ENCODE measurements around the gene LRRK1. TPM values are rescaled to one million over a fixed set of nuclear protein-coding genes. Genes with fewer than 3 reads are reported as not detected.

Gene LRRK1
- total RNA-seq, 2 experiments from 2014 or later, result 1.2 to 1.9 TPM

DNA sequence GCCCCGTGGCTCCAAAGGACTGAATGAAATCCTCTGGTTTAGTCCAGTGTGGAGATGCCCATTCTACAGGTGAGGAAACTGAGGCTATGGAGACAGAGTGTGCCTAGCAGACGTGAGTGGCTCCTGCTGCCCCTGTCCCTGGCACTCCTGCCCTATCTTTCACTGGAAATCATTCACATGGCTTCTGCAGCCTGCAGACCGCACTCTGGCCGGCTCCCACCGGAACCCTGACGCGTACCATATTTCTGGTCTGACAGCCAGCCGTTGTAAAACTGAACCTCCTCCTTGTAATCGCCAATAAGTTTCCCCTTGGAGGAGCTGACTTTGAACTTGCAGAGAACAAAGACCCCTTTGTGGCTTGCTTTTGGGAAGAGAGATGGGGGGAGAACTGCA lies 196.2 kb downstream of the LRRK1 start:
- H3K36me3 Mint-ChIP-seq, result no peaks in the 10 kb centered on the region
- H3K4me3 Mint-ChIP-seq, result no peak overlapping the region
- peaks cover 10% of the 10 kb centered on the region for H3K4me1 Mint-ChIP-seq
- CTCF ChIA-PET, result interaction anchor here (1.5 kb wide), 1 partner anchor 9 kb away, joined by 3 read pairs; no protein-coding TSS in a partner anchor
- ATAC-seq (no peak), DNase-seq (no peak)
- H3K9me3 Mint-ChIP-seq (ENCODE audit: low read depth), result no peaks in the 10 kb centered on the region
- no peaks in the 10 kb centered on the region for H3K27me3 Mint-ChIP-seq
- H3K27ac Mint-ChIP-seq, result no peak overlapping the region

- H3K27ac Mint-ChIP-seq, result peak overlapping the region; percentile 24
- no peaks in the 10 kb centered on the region for H3K27me3 Mint-ChIP-seq
- CTCF ChIA-PET, result interaction anchor here (1.5 kb wide), 1 partner anchor 8 kb away, joined by 3 read pairs; no protein-coding TSS in a partner anchor
- DNase-seq (no peak), ATAC-seq (no peak)
- no peaks in the 10 kb centered on the region for H3K9me3 Mint-ChIP-seq (ENCODE audit: low read depth)
- no peaks in the 10 kb centered on the region for H3K36me3 Mint-ChIP-seq
- H3K4me1 Mint-ChIP-seq, result peaks cover 10% of the 10 kb centered on the region
- H3K4me3 Mint-ChIP-seq, result no peak overlapping the region
Measured at GRCh38 chr15:101115786-101116680, 196.9 kb downstream of the LRRK1 start.

GRCh38 chr15:101116681-101116976 lies 197.5 kb downstream of the LRRK1 start:
- CTCF ChIA-PET, result interaction anchor here (0.7 kb wide), 1 partner anchor 10 kb away, joined by 4 read pairs; no protein-coding TSS in a partner anchor
- DNase-seq (no peak), ATAC-seq (no peak)
- no peaks in the 10 kb centered on the region for H3K27me3 Mint-ChIP-seq
- no peaks in the 10 kb centered on the region for H3K36me3 Mint-ChIP-seq
- no peak overlapping the region for H3K27ac Mint-ChIP-seq
- peaks cover 11% of the 10 kb centered on the region for H3K4me1 Mint-ChIP-seq
- no peaks in the 10 kb centered on the region for H3K9me3 Mint-ChIP-seq (ENCODE audit: low read depth)
- H3K4me3 Mint-ChIP-seq, result no peak overlapping the region

DNA sequence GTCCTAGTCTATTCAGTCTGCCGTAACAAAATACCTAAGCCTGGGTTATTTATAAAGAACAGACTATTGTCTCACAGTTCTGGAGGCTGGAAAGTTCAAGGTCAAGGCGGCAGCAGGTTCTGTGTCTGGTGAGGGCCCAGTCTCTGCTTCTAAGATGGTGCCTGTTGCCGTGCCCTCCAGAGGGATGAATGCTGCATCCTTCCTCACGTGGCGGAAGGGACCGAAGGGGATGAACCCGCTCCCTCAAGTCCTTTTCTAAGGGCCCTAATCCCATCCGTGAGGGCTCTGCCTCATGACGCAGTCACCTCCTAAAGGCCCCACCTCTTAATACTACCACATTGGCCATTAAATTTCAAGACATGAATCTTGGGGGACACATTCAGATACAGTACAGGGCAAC lies 199.0 kb downstream of the LRRK1 start:
- DNase-seq (no peak), ATAC-seq (no peak)
- CTCF ChIA-PET, result no interaction called here
- Mint-ChIP-seq H3K9me3 (ENCODE audit: low read depth) (no peaks in the 10 kb centered on the region), H3K36me3 (peaks cover under 1% of the 10 kb centered on the region), H3K4me1 (peaks cover 24% of the 10 kb centered on the region), H3K27ac (no peak overlapping the region), H3K4me3 (no peak overlapping the region), H3K27me3 (no peaks in the 10 kb centered on the region)

- H3K4me1 Mint-ChIP-seq, result peaks cover 29% of the 10 kb centered on the region
- no peaks in the 10 kb centered on the region for H3K27me3 Mint-ChIP-seq
- CTCF ChIA-PET, result no interaction called here
- peaks cover 4% of the 10 kb centered on the region for H3K36me3 Mint-ChIP-seq
- no peak for DNase-seq
- H3K27ac Mint-ChIP-seq, result no peak overlapping the region
- H3K4me3 Mint-ChIP-seq, result no peak overlapping the region
- ATAC-seq, result no peak
- no peaks in the 10 kb centered on the region for H3K9me3 Mint-ChIP-seq (ENCODE audit: low read depth)
Measured at GRCh38 chr15:101118615-101119014, 199.5 kb downstream of the LRRK1 start.

GRCh38 chr15:101119181-101119580 lies 200.0 kb downstream of the LRRK1 start:
- H3K27me3 Mint-ChIP-seq, result no peaks in the 10 kb centered on the region
- H3K36me3 Mint-ChIP-seq, result peaks cover 9% of the 10 kb centered on the region
- no peak overlapping the region for H3K27ac Mint-ChIP-seq
- H3K9me3 Mint-ChIP-seq (ENCODE audit: low read depth), result no peaks in the 10 kb centered on the region
- peaks cover 35% of the 10 kb centered on the region for H3K4me1 Mint-ChIP-seq
- ATAC-seq (no peak), DNase-seq (no peak)
- no peak overlapping the region for H3K4me3 Mint-ChIP-seq
- CTCF ChIA-PET, result no interaction called here

Other genes with a start within 250 kb of the LRRK1 start
- not detected for gene ALDH1A3, start 39.5 kb upstream of the LRRK1 start, total RNA-seq